HTERT RPE-1 (cell line): ENCODE measurements around the gene MTHFD2.
"Not testable (repeated sequence)": the region's sequence is repeated elsewhere in the genome, so short reads cannot be mapped to it uniquely, and the experiment has no call there.

Experiments used
- in situ Hi-C: fragments of 300-500 bp; cut with MboI; formaldehyde crosslinking; loops from 4 replicates; pipeline ENCODE4 v1.14.3; 2020; ENCODE audit warnings: low sequenced_read_pairs

Gene MTHFD2

DNA sequence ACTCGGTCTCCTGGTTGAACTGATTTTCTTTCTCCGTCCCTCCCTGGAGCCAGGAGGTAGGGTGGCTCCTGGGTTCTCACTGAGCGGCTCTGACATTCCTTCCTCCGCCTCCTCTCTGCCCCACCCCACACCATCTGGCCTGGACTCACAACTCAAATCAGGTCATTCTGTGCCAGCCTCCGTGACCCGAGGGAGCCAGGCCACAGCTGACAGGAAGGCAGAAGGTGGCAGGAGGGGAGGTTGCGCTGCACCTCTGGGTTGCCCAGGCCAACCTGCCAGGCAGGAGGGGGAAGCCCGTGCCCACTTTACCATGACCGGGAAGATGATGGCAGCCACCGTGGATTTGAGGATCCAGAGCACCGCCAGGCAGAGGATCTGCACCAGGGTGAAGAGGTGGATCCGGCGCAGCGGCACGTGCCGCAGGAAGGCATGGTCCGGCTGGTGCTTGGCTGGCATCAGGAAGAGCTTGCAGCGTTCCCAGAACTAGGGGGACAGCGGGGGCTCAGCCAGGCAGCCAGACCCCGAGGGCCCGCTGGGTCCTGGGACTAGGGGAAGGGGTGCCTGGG lies 28.3 kb downstream of the MTHFD2 start:
- in situ Hi-C loops = no loop called here

DNA sequence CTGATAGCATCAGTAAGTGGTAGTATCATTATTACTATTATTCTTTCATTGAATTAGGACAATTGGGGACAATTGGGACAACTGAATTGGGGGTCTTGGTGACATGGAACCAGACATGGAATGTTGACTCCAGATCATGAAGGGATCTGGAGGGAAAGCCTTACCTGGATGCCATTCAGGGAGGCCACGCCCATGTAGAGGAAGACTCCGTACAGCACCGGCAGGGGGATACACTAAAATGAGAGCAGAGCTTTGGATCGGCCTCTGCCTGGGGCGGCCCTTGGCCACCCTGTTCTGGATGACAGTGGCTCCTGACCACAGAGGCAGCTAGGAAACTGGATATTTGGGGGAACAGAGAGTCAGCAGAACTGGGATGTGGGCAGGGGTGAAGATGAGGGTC lies 29.2 kb downstream of the MTHFD2 start:
- in situ Hi-C loops = no loop called here

DNA sequence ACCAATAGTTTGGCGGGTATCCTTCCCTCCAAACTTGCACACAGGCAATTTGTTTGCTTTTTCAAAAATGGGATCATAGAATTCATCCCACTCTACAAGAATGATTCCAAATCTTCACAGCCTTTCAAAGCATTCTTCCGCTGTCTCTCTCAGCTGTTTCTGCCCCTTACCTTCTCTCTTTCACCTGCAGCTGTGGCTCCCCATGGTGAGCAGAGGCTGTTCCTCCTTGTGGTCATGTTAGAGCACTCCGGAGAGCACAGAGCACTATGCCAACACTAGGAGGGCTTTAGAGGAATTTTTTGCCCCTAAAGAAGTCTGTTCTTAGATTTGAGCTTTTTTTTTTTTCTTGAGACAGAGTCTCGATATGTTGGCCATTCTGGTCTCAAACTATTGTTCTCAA lies 30.4 kb downstream of the MTHFD2 start:
- in situ Hi-C loops = no loop called here

DNA sequence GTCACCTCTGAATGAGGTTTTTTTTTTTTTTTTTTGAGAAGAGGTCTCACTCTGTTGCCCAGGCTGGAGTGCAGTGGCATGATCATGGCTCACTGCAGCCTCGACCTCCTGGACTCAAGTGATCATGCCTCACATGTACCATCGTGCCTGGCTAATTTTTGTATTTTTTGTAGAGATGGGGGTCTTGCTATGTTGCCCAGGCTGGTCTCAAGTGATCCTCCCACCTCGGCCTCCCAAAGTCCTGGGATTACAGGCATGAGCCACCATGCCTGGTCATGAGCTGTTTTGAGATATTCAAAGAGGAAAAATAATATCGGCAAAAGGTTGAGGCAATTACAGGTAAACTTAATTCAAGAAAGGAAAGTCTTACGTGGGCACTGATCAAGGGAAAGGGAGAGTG lies 31.4 kb downstream of the MTHFD2 start:
- in situ Hi-C loops = not testable (repeated sequence)

DNA sequence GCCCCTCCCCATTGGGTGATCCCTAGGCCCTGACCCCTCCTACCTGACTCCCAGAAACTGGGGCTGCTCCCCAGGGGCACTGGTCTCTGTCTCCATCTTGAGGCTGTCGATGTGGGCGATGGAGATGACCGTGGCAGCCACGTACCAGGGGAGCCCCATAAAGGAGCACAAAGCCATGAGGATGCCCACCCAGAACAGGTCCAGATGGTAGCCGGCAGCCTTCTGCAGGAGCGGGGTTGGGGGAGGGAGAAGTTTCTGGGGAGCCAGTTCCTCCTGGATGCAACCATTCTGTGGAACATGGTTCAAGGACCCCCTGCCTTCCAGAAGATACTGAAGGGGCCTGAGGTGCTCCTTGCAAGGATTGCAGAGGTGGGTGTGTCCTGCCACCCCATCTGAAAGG lies 34.0 kb downstream of the MTHFD2 start:
- in situ Hi-C loops = no loop called here

DNA sequence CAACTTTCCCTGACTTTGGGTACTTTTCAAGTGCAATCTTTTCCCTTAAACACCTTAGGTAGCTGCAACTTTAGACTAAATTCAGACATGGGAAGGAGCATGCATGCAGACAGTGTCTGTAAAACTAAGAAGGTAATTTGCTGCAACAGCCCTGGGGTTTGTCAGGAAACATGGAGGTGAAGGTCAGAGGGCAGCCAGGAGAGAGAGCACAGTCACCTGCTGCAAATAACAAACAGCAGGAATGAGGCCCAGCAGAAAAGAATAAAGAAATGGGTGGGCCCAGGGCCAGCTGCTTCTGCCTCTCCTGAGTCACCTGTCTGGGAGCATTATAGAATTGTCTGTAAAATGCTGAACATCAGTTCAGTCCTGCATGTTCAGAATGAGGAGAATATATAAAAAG lies 35.2 kb downstream of the MTHFD2 start:
- in situ Hi-C loops = no loop called here

DNA sequence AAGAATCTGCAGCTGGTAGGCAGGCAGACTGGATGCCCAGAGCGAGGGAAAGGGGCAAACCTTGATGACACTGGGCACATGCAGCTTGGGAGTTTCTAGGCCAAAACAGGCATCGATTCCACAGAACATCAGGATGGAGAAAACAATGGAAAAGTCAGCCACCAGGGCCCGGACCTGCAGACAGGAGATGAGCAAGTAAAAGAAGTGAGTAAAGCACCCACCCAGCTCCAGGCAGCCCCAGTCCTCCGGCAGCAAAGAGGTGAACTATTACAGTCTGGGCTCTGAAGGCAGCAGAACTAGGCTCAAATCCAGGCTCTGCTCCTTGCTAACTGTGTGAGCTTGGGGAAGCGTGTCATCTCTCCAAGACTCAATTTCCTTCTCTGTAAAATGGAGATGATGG lies 36.6 kb downstream of the MTHFD2 start:
- in situ Hi-C loops = no loop called here

DNA sequence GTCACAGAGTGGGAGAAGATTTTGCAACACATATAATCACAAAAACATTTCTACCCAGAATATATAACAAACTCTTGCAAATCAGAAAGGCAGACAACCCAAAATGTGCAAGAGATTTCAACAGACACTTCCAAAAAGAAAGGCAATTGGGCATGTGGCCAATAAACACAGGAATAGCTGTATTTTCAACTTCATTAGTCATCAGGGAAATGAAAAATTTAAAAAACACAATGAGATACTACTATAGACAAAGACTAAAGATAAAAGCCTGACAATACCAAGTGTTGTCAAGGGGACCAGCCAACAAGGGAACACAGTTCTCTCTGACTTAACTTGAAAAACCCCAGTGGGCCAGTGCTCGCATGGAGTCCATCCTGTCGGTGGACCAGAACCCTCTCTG lies 40.5 kb downstream of the MTHFD2 start:
- in situ Hi-C loops = no loop called here

DNA sequence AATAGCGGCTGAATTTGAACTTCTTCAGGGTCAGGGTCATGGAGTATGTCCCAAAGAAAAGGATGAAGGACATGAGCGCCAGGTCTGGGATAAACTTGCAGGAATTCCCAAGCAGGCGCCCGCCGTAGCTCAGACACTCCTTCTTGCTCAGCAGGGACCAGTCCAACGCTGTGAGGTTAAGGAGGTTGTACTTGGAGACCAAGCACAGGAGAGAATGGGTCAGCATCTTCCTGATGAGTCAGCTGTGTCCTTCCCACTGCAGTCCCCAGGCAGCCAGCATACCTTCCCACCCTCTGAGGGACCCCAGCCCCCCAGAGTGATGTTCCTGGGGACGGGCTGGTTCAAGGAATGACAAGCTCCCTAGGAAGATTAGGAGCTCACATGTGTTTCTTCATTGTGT lies 40.9 kb downstream of the MTHFD2 start:
- in situ Hi-C loops = no loop called here

DNA sequence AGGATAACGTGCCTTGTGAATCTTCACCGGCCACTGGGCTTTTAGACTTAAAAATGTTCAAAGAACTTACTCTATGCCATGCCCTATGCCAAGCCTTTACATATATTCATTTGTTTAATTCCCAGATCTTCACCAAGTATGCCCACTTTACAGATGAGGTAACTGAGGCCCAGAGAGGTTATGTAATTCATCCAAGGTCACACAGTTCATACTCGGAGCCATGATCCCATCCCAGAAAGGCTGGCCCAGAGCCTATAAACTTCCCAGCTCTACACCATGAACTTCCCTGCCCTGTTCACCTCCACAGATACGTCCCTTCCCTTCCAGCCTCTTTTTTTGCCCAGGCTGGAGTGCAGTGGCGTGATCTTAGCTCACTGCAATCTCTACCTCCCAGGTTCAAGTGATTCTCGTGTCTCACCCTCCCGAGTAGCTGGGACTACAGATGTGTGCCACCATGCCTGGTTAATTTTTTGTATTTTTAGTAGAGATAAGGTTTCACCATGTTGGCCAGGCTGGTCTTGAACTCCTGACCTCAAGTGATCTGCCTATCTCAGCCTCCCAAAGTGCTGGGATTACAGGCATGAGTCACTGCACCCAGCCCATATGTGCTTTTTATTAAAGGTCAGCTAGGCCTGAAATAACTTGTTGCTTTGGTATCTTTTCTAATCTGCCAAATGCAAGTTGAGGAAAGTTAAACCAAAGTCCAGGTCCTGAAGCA lies 44.1 kb downstream of the MTHFD2 start:
- in situ Hi-C loops = no loop called here

DNA sequence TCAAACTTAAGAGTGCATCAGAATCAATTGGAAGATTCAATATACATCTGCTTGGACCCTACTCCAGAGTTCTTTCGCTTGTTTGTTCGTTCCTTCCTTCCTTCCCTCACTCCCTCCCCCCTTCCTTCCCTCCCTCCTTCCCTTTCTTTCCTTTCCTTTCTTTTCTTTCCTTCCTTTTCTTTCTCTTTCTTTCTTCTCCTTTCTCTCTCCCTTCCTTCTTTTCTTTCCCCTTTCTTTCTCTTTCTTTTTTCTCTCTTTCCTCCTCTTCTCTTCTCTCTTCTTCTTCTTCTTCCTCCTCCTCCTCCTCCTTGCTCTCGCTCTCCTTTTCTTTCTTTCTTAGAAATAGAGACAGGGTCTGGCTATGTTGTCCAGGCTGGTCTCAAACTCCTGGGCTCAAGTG lies 45.9 kb downstream of the MTHFD2 start:
- in situ Hi-C loops = no loop called here

DNA sequence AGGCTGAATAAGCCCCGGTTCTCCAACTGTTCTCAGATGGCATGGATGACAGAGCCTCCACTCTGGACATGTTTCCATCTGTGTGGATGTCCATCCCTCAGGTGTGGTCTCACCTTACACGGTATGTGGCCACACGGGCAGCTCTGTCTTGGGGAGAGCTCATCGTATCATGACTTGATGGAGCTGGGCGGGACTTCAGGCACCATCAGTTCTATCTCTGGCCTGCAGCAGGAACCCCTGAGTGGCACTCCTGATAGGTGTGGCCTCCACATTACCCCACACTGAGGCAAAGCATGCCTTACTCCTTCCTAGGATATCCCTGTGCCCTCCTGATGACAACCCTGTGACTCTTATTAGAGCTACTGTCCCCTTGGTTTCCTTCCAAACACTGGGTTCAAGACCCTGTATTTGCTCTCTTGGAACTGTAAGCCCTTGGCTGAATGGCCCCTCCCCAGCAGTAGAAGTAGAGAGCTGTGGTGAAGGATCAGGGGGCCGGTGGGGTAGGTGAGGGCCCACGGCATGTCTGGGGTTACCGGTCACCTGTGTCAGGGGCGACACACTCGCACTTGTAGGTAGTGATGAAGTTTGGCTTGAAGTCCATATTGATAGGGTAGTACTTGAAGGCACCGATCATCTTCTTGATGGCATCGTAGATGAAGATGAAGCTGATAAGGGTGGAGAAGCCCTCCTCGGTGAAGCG lies 48.2 kb downstream of the MTHFD2 start:
- in situ Hi-C loops = no loop called here

DNA sequence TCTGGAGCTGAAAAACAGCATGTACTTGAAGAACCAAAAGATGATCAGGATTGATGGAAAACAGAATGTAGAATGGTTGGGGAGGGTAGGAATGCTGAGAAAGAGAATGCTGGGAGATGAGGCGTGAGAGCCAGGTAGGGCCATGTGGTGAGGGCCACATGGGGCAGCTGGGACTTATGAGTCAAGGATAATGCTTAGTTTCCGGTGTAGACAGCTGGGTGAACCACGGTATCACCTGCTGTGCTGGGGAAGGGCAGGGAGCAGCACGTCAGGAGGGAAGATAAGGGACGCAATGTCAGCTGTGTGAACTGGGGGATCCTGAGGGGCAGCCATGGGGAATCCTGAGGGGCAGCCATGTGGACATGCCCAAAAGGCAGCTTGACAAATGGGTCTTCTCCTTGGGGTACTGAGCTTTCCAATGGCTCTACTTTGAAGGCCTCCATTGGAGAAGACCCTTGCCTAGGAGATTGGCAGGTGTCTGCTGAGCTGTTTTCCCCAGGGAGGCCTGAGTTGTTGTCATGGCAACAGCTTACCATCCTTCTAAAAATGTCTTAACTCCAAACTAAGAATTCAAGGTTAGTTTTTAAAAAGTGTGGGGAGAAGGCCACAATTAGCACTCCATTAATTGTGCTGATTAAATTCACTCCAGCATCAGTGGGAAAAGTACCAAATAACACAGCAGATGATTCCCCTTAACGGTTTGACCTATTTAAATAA lies 51.1 kb downstream of the MTHFD2 start:
- in situ Hi-C loops = no loop called here

DNA sequence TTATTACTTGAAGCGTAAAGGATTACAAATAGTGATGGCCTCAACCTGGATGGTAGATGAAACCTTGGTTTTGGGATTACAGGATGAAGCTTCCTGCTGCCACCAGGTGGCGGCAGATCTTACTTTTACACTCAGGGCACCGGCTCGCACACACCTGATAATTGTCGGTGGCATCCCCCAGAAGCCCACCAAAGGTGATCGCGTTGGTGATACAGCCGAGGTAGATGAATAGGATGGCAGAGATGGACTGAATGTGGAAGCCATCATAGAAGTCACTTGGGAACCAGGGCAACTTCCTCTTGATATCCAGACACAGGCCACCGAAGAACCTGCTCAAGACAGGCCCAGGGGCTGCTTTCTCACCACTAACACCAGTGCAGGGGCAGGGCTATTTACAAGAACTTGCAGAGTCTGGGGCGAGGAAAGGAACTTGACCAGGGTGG lies 51.8 kb downstream of the MTHFD2 start:
- in situ Hi-C loops = no loop called here

DNA sequence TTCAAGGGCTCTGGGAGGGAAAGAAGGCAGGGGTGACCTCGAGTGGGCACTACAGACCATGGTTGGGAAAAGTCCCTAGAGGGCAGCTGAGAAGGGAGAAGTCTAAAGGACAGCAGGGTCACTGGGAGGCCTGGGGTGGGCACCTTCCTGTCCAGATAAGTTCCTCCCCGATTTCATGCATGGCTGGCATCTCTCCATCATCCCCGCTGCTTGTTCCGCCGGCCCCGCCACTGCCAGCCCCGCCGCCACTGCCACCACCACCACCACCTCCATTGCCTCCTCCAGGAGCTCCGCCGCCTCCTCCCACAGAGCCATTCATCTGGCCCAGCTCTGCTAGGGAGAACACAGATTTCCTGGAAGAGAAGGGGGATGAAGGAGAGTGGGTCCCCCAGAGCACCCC lies 53.6 kb downstream of the MTHFD2 start:
- in situ Hi-C loops = no loop called here

DNA sequence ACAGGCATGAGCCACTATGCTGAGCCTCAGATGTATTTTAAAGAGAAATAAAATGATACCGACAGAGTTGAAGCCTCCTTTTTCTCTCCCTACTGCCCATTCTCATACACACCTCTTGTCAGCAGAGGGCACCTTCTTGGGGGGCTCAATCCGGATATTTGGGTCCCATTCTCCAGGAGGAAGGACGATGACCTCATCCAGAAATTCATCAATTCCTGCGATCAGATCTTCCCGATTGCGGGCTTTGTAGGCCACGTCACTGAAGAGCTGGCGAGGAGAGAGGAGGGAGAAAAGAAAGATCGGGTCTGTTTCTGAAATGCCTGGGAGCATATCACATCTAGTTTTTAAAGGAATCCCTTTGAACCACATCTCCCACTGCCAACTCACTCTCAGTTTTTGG lies 54.4 kb downstream of the MTHFD2 start:
- in situ Hi-C loops = no loop called here

DNA sequence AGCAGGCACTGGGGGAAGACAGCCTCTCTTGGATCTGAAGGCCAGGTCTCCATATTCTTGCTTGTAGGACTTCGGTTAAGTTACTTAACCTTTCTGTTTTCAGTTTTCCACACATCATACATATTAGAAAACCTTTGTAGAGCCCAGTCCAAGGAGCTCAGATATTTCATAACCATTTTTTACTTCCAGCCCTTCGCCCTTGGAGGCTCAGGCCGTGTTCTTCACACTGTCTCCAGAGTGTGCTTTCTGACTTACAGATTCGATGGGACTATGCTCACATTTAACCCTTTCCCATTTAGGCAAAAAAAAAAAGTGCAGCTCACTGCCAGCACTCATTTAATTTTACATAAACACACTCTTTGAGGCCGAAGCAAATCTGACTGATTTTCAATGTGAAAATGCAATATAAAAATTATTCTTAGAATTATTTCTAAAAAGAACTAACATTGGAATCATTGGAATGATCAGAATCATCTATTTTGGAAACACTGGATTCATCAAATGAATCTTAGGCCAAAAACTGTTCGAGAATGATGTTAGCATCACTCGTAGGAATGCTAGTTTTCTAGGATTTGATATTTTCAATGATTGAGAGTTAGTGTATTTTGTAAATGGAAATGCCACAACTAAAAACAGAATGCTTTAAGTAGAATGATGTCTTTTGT lies 55.0 kb downstream of the MTHFD2 start:
- in situ Hi-C loops = no loop called here

DNA sequence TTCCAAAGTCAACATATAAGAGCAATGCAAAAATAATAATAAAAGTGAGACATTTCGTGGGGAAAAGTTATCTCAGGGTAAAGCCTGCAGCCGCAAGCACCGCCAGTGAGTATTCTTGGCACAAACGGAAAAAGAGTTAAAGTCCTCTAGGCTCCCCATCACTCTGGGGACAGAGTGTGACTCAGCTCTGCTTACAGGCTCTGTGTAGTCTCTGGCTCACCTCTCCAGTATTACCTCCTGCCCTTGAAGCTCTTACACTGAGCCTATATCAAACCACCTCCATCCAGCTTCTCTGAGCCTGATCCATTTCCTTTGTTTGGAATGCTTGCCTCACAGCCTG lies 55.5 kb downstream of the MTHFD2 start:
- in situ Hi-C loops = no loop called here

DNA sequence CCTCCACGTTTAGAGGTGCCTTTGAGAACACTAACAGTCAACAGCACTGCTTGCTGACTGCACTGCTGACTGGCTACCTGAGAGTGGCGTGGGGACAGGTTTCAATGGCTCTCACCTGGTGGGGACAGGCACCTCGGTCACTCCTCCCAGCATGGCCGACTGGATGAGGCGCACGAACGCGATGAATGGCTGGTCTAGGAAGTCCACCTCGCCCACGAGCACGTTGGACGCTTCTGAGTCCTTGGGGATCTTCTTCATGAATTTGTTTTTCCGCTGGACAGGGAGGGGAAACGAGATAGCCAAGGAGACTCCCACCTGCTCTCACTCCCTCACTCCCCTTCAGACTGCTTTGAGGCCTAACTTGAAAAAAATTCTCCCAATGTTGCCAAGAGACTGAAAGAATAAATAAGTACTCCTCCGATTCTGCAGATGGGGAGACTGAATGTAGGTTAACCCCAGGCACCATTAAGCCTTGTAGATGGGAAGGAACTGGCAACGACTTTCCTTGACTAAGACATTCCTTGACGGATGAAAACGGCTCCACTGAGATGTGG lies 57.3 kb downstream of the MTHFD2 start:
- in situ Hi-C loops = no loop called here

DNA sequence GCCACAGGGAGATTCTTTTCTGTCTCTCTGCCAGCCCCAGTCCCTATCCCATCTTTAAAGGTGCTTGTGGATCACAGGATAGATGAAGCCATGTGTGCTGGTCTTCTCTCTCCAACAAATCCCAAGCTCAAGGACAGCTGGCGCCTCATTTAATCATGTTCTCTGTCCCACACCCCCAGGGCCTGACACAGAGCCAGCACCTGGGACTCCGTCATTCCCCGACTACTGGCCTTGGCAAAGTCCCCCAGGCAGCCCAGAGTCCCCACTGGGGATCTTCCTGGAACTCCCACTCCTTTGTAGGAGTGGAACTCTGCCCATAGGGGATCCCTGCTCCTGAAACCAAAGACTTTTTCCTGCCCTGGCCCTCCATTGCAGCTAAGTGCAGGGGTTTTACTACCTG lies 60.8 kb downstream of the MTHFD2 start:
- in situ Hi-C loops = no loop called here

DNA sequence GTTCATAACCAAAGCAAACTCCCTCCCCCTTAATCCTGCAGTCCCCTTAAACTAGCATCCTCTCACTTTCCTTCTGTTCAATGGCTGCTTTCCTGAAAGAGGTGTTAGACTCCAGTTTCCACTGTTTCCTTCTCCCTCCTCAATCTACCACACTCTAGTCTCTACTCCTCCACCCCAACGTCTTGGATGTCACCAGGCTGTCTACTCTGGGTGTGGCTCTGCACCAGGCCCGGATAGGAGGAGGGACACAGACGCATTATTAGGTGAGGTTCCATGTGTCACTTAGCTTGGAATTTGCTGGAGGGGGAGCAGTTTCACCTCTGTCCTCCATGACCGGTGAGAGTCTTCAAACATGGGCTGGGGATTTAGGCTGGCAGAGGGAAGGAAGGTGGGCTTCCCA lies 61.3 kb downstream of the MTHFD2 start:
- in situ Hi-C loops = no loop called here
